ENCODE results near the gene KCNK2. TPM values are rescaled to one million over a fixed set of nuclear protein-coding genes. Genes with fewer than 3 reads are reported as not detected.

Gene KCNK2
- total RNA-seq, 1 experiment from 2014 or later: 0.44 TPM

GRCh38 chr1:215076322-215076721 lies 6.2 kb upstream of the KCNK2 start:
- Histone ChIP-seq H3K23ac (ENCODE audit: insufficient read length, low read depth, low read length) (no peak overlapping the region), H3K4me1 (ENCODE audit: insufficient read depth, low read length) (no peaks in the 10 kb centered on the region), H4K8ac (replicated peaks; ENCODE audit: insufficient read length, low read depth, low read length) (no peak overlapping the region), H4K5ac (ENCODE audit: insufficient read length, low read depth, low read length) (no peak overlapping the region), H2BK20ac (ENCODE audit: low read depth, low read length, poor library complexity, severe bottlenecking) (no peak overlapping the region), H3K9me3 (ENCODE audit: control insufficient read depth, low read depth, low read length) (no peaks in the 10 kb centered on the region), H3K56ac (ENCODE audit: insufficient read length, low read depth, low read length) (no peak overlapping the region), H4K20me1 (ENCODE audit: control insufficient read depth, insufficient read depth, insufficient read length) (no peaks in the 10 kb centered on the region), H3T11ph (ENCODE audit: low read length) (no peak overlapping the region), H3K4ac (ENCODE audit: low read depth, low read length) (no peak overlapping the region), H3K9ac (ENCODE audit: extremely low read depth, insufficient read length, low read length) (no peak overlapping the region), H2AK5ac (ENCODE audit: insufficient read length, low read length) (no peak overlapping the region), H3K4me2 (ENCODE audit: insufficient read depth, insufficient read length, low read length) (no peak overlapping the region), H2BK12ac (ENCODE audit: insufficient read length, low read depth, low read length) (no peak overlapping the region), H3K79me2 (ENCODE audit: insufficient read depth, low read length) (no peaks in the 10 kb centered on the region), H2AFZ (ENCODE audit: low read length) (no peak overlapping the region), H3K27me3 (ENCODE audit: insufficient read depth, low read length) (peaks cover 19% of the 10 kb centered on the region; the same call in 1 of the 2 replicates), H4K91ac (ENCODE audit: insufficient read length, low read depth, low read length) (no peak overlapping the region), H3K18ac (ENCODE audit: insufficient read length, low read depth, low read length) (no peak overlapping the region), H3K79me1 (ENCODE audit: insufficient read depth, low read depth, low read length, poor library complexity, severe bottlenecking) (no peaks in the 10 kb centered on the region), H3K27ac (ENCODE audit: insufficient read length, low read depth, low read length) (no peak overlapping the region), H3K14ac (ENCODE audit: insufficient read depth, low read length) (no peak overlapping the region), H2BK15ac (ENCODE audit: low read depth, low read length) (no peak overlapping the region), H2BK120ac (ENCODE audit: low read depth, low read length, poor library complexity, severe bottlenecking) (no peak overlapping the region), H2BK5ac (ENCODE audit: insufficient read length, low read length) (no peak overlapping the region), H3K23me2 (ENCODE audit: insufficient read length, low read depth, low read length, poor library complexity, severe bottlenecking) (no peaks in the 10 kb centered on the region)
- DNase-seq: peak; percentile 66
- peaks cover 0 to 4% of the 10 kb centered on the region in 2 experiments; a peak in 3 of 4 replicates for H3K4me1 Mint-ChIP-seq
- WGBS (ENCODE audit: extremely low coverage, insufficient read length, low lambda C conversion rate): no CpG with 5 or more reads among the region's 1 CpG
- no peaks in the 10 kb centered on the region for H3K9me3 Mint-ChIP-seq
- no peak overlapping the region for H3K4me3 Mint-ChIP-seq
- no peaks in the 10 kb centered on the region for H3K36me3 Mint-ChIP-seq (ENCODE audit: insufficient read depth in 1 of 3, low read depth in 3 of 3)
- H3K27ac Mint-ChIP-seq: no peak overlapping the region
- peaks cover 58% of the 10 kb centered on the region for H3K27me3 Mint-ChIP-seq (ENCODE audit: low read depth)
- TF ChIP-seq CTCF (conservative IDR thresholded peaks at IDR 0.05): peak; percentile 69
